H1 (cell line): ENCODE measurements around the gene PRDM4. TPM values are rescaled to one million over a fixed set of nuclear protein-coding genes. Genes with fewer than 3 reads are reported as not detected.

ENCODE experiments used
- CTCF ChIA-PET: fragments of 300-600 bp; sonication (Branson Sonifier 250); formaldehyde crosslinking; loops from one replicate; lab custom pipeline; 2021; ENCODE audit not compliant: partially characterized antibody; lab: Charles Lee
- POLR2A ChIA-PET: fragments of 300-600 bp; sonication (Branson Sonifier 250); formaldehyde crosslinking; loops from one replicate; lab custom pipeline; 2021; ENCODE audit warnings: inconsistent platforms; ENCODE audit not compliant: partially characterized antibody; lab: Charles Lee
- DNase-seq, 2 experiments: peaks; one replicate each; pipeline versions ENCODE4 v3.0.0 to v3.0.0-alpha.2; 2010 to 2022; ENCODE audit warnings: low spot score in 2 of 2, low read depth in 1 of 2, mixed read lengths in 1 of 2
- FAIRE-seq: peaks from 2 replicates; lab custom pipeline; 2011; peaks lifted over from hg19 to GRCh38; lab: Jason Lieb, UNC
- H2AFZ ChIP-seq: 2 replicates; pipeline ENCODE4 v1.8.1; 2012; ENCODE audit warnings: low read length, inconsistent platforms
- H2AK5ac ChIP-seq: 2 replicates; pipeline ENCODE4 v1.6.1; 2013; ENCODE audit warnings: low read depth, low read length
- H2BK120ac ChIP-seq: replicated peaks from 2 replicates; pipeline ENCODE3; 2013; ENCODE audit warnings: low read depth, low read length, inconsistent platforms
- H2BK12ac ChIP-seq: 2 replicates; pipeline ENCODE4 v1.6.1; 2013; ENCODE audit warnings: low read depth, low read length
- H2BK15ac ChIP-seq: 2 replicates; pipeline ENCODE4 v1.6.1; 2013; ENCODE audit warnings: low read length
- H2BK20ac ChIP-seq: 2 replicates; pipeline ENCODE4 v1.6.1; 2013; ENCODE audit warnings: low read length
- H2BK5ac ChIP-seq: 2 replicates; pipeline ENCODE4 v1.6.1; 2013; ENCODE audit warnings: low read depth, low read length
- H3K14ac ChIP-seq: 2 replicates; pipeline ENCODE4 v1.6.1; 2013; ENCODE audit warnings: inconsistent platforms; ENCODE audit not compliant: insufficient read length
- H3K18ac ChIP-seq: 2 replicates; pipeline ENCODE4 v1.6.1; 2013; ENCODE audit warnings: low read length; ENCODE audit errors: extremely low read depth
- H3K23ac ChIP-seq: 2 replicates; pipeline ENCODE4 v1.6.1; 2013; ENCODE audit warnings: inconsistent platforms; ENCODE audit not compliant: insufficient read length
- H3K23me2 ChIP-seq: 2 replicates; pipeline ENCODE4 v1.6.1; 2013; ENCODE audit warnings: low read depth, low read length
- H3K27ac ChIP-seq: 2 replicates; pipeline ENCODE4 v1.6.1; 2011; ENCODE audit warnings: low read depth, low read length, inconsistent platforms
- H3K27me3 ChIP-seq, 4 experiments: replicated peaks in 1 of 4; 1 replicate in 1 of 4; 2 replicates in 3 of 4; pipeline versions ENCODE4 v1.6.1 to v1.8.1; 2011 to 2013; ENCODE audit warnings: low read length in 3 of 4, mild to moderate bottlenecking in 3 of 4, inconsistent platforms in 2 of 4, mixed read lengths in 2 of 4, moderate library complexity in 1 of 4; ENCODE audit not compliant: control insufficient read depth in 3 of 4, insufficient read depth in 3 of 4; ENCODE audit errors: extremely low read depth in 1 of 4
- H3K36me3 ChIP-seq, 4 experiments: 2 replicates each; pipeline versions ENCODE4 v1.6.1 to v1.8.1; 2011 to 2013; ENCODE audit warnings: mild to moderate bottlenecking in 4 of 4, low read length in 3 of 4, moderate library complexity in 2 of 4, control low read depth in 1 of 4, inconsistent platforms in 1 of 4; ENCODE audit not compliant: insufficient read depth in 4 of 4, control insufficient read depth in 2 of 4
- H3K4ac ChIP-seq: replicated peaks from 2 replicates; pipeline ENCODE3; 2013; ENCODE audit warnings: low read length, low read depth, mixed read lengths, inconsistent platforms; ENCODE audit not compliant: insufficient read length
- H3K4me1 ChIP-seq, 4 experiments: replicated peaks in 1 of 4; 1 replicate in 1 of 4; 2 replicates in 3 of 4; pipeline versions ENCODE4 v1.6.1 to v1.8.1; 2011 to 2013; ENCODE audit warnings: low read length in 3 of 4, inconsistent platforms in 2 of 4, mixed read lengths in 1 of 4; ENCODE audit not compliant: insufficient read depth in 4 of 4, control insufficient read depth in 3 of 4
- H3K4me2 ChIP-seq, 2 experiments: 2 replicates each; pipeline versions ENCODE4 v1.6.1 to v1.8.1; 2011 to 2013; ENCODE audit warnings: low read depth in 2 of 2, low read length in 2 of 2, control low read depth in 1 of 2, inconsistent platforms in 1 of 2, mild to moderate bottlenecking in 1 of 2; ENCODE audit not compliant: insufficient read depth in 1 of 2
- H3K4me3 ChIP-seq, 4 experiments: fragments of 200-600, 300-600 bp in 1 of 4; sonication (generic), shearing (Covaris generic), sonication (Bioruptor Twin) in 1 of 4; 2 replicates each; pipeline versions ENCODE4 v1.5.1 to v1.8.1; 2011 to 2016; ENCODE audit warnings: low read length in 4 of 4, low read depth in 3 of 4, control low read depth in 2 of 4, inconsistent platforms in 2 of 4, mild to moderate bottlenecking in 2 of 4, mixed read lengths in 1 of 4, moderate library complexity in 1 of 4; ENCODE audit not compliant: insufficient read depth in 2 of 4; ENCODE audit errors: extremely low read depth in 1 of 4
- H3K56ac ChIP-seq: replicated peaks from 2 replicates; pipeline ENCODE3; 2013; ENCODE audit warnings: low read depth, mild to moderate bottlenecking, mixed read lengths, low read length, inconsistent platforms; ENCODE audit not compliant: insufficient read length
- H3K79me1 ChIP-seq: 2 replicates; pipeline ENCODE4 v1.6.1; 2013; ENCODE audit warnings: low read depth, low read length, control low read depth
- H3K79me2 ChIP-seq, 2 experiments: 2 replicates each; pipeline versions ENCODE4 v1.6.1 to v1.8.1; 2012 to 2013; ENCODE audit warnings: low read length in 2 of 2, mild to moderate bottlenecking in 2 of 2, inconsistent platforms in 1 of 2; ENCODE audit not compliant: insufficient read depth in 2 of 2, control insufficient read depth in 1 of 2
- H3K9ac ChIP-seq, 4 experiments: replicated peaks in 1 of 4; 1 replicate in 1 of 4; 2 replicates in 3 of 4; pipeline versions ENCODE4 v1.6.1 to v1.8.1; 2011 to 2013; ENCODE audit warnings: low read depth in 3 of 4, low read length in 3 of 4, control low read depth in 2 of 4, mild to moderate bottlenecking in 2 of 4, moderate library complexity in 2 of 4, inconsistent platforms in 1 of 4; ENCODE audit errors: extremely low read depth in 1 of 4
- H3K9me3 ChIP-seq, 2 experiments: 2 replicates each; pipeline versions ENCODE4 v1.6.1 to v1.8.1; 2012 to 2013; ENCODE audit warnings: mild to moderate bottlenecking in 2 of 2, moderate library complexity in 2 of 2, control low read depth in 1 of 2, inconsistent platforms in 1 of 2, low read depth in 1 of 2, low read length in 1 of 2, mixed read lengths in 1 of 2; ENCODE audit not compliant: insufficient read depth in 2 of 2
- H4K20me1 ChIP-seq, 2 experiments: replicated peaks in 1 of 2; 2 replicates each; pipeline versions ENCODE3 to v1.8.1; 2011 to 2013; ENCODE audit warnings: inconsistent platforms in 2 of 2, low read length in 2 of 2, mild to moderate bottlenecking in 1 of 2; ENCODE audit not compliant: insufficient read depth in 2 of 2, control insufficient read depth in 1 of 2
- H4K5ac ChIP-seq: 2 replicates; pipeline ENCODE4 v1.6.1; 2013; ENCODE audit warnings: low read length, low read depth, mixed read lengths, inconsistent platforms; ENCODE audit not compliant: insufficient read length
- H4K8ac ChIP-seq: 2 replicates; pipeline ENCODE4 v1.8.0; 2013; ENCODE audit warnings: mild to moderate bottlenecking, moderate library complexity, low read length, inconsistent platforms; ENCODE audit not compliant: insufficient read depth; ENCODE audit errors: extremely low read depth
- H4K91ac ChIP-seq: replicated peaks from 2 replicates; pipeline ENCODE3; 2013; ENCODE audit warnings: low read length, mixed read lengths, inconsistent platforms; ENCODE audit not compliant: insufficient read length
- ASH2L ChIP-seq: fragments of 200-600, 300-600 bp; sonication (generic); IDR thresholded peaks from one replicate; pipeline ENCODE4 v1.7.1; 2017; ENCODE audit warnings: low read length
- BACH1 ChIP-seq: IDR thresholded peaks from 2 replicates; pipeline ENCODE4 v1.6.1; 2012; ENCODE audit warnings: low read length, improper control_type of control experiment
- BCL11A ChIP-seq, 2 experiments: IDR thresholded peaks; one replicate each; pipeline ENCODE4 v1.6.1; 2011; ENCODE audit warnings: low read depth in 2 of 2, low read length in 2 of 2, mild to moderate bottlenecking in 2 of 2
- BRCA1 ChIP-seq: IDR thresholded peaks from 2 replicates; pipeline ENCODE4 v1.6.1; 2012; ENCODE audit warnings: low read depth, low read length, improper control_type of control experiment
- CHD2 ChIP-seq: IDR thresholded peaks from 2 replicates; pipeline ENCODE4 v1.6.1; 2012; ENCODE audit warnings: low read length, improper control_type of control experiment
- CTCF ChIP-seq, 3 experiments: IDR thresholded peaks; 1 replicate in 2 of 3; 2 replicates in 1 of 3; pipeline versions ENCODE4 v1.5.1 to v1.6.1; 2011; ENCODE audit warnings: low read length in 3 of 3, mild to moderate bottlenecking in 3 of 3, inconsistent platforms in 2 of 3, low read depth in 1 of 3, moderate library complexity in 1 of 3; ENCODE audit not compliant: insufficient read depth in 1 of 3; ENCODE audit errors: control extremely low read depth in 1 of 3
- JUND ChIP-seq: IDR thresholded peaks from 2 replicates; pipeline ENCODE4 v1.6.1; 2011; ENCODE audit warnings: mild to moderate bottlenecking, improper control_type of control experiment, low read length
- NANOG ChIP-seq: IDR thresholded peaks from 2 replicates; pipeline ENCODE4 v1.6.1; 2011; ENCODE audit warnings: low read length, low read depth, mild to moderate bottlenecking, inconsistent platforms; ENCODE audit not compliant: insufficient read depth, poor library complexity, severe bottlenecking
- POLR2A ChIP-seq, 2 experiments: IDR thresholded peaks; 1 replicate in 1 of 2; 2 replicates in 1 of 2; pipeline ENCODE4 v1.6.1; 2011; ENCODE audit warnings: low read depth in 2 of 2, low read length in 2 of 2, mild to moderate bottlenecking in 2 of 2; ENCODE audit errors: control extremely low read depth in 1 of 2
- POLR2AphosphoS5 ChIP-seq: IDR thresholded peaks from 2 replicates; pipeline ENCODE4 v1.6.1; 2011; ENCODE audit warnings: low read depth, low read length
- RAD21 ChIP-seq, 2 experiments: IDR thresholded peaks in 1 of 2; conservative IDR thresholded peaks in 1 of 2; 2 replicates each; pipeline ENCODE4 v1.6.1; 2011; ENCODE audit warnings: low read depth in 2 of 2, low read length in 2 of 2, improper control_type of control experiment in 1 of 2, inconsistent platforms in 1 of 2, mild to moderate bottlenecking in 1 of 2, moderate library complexity in 1 of 2
- RFX5 ChIP-seq: IDR thresholded peaks from 2 replicates; pipeline ENCODE4 v1.6.1; 2011; ENCODE audit warnings: low read depth, low read length, improper control_type of control experiment, borderline replicate concordance
- ZNF274 ChIP-seq: IDR thresholded peaks from 2 replicates; pipeline ENCODE4 v1.7.0; 2012; ENCODE audit warnings: low read length, borderline replicate concordance; ENCODE audit errors: extremely low read depth
- WGBS, 2 experiments: shearing (Covaris generic) in 1 of 2; methylation state at CpG; one replicate each; pipeline versions ENCODE4 v1.1.6 to v1.1.7; 2013 to 2015; ENCODE audit warnings: low lambda C conversion rate in 2 of 2, mixed read lengths in 2 of 2, inconsistent platforms in 1 of 2, low coverage in 1 of 2, missing lambda C conversion rate in 1 of 2; ENCODE audit not compliant: insufficient replicate concordance in 2 of 2, insufficient coverage in 1 of 2, insufficient read length in 1 of 2; ENCODE audit errors: extremely low coverage in 1 of 2, missing lambda C conversion rate in 1 of 2; 5-methylcytosine and 5-hydroxymethylcytosine counted together
- polyA plus RNA-seq, 7 experiments: library from polyadenylated mRNA; depleted of rRNA in 3 of 7; stranded (reverse) in 5 of 7; unstranded in 2 of 7; fragments of >200 nt in 5 of 7; fragments of 200-250 nt in 2 of 7; gene quantifications; 1 replicate in 5 of 7; 2 replicates in 1 of 7; 4 replicates in 1 of 7; pipeline versions ENCODE4 v1.2.1 to v1.2.3, GENCODE V29; 2011 to 2013; ENCODE audit warnings: missing spikeins in 2 of 7, mixed read lengths in 2 of 7
- total RNA-seq: library from RNA; stranded (reverse); fragmentation: NEBNext Ultra II Directional; extraction: Animal tissue kit (Norgen Biotek cat#: 25700); gene quantifications from 2 replicates; pipeline ENCODE4 v1.2.1, GENCODE V29; 2021

The PRDM4 gene
- total and polyA plus RNA-seq, 2 of the 8 experiments (the other 6 are each of a cell fraction or from before 2014, with no cell fraction given): 10.1 to 17.5 TPM

- no peak overlapping the region for H3K27ac ChIP-seq
- H3K14ac ChIP-seq: no peak overlapping the region
- H3K36me3 ChIP-seq: no peaks in the 10 kb centered on the region
- H3K23me2 ChIP-seq: no peaks in the 10 kb centered on the region; the same call in 1 of the 2 replicates
- H2BK5ac ChIP-seq: no peak overlapping the region
- H4K5ac ChIP-seq: no peak overlapping the region
- H2BK12ac ChIP-seq: no peak overlapping the region
- H4K91ac ChIP-seq: no peak overlapping the region
- 70% methylated on average over 3 of the region's 3 CpGs; no CpG with 5 or more reads in 1 of the 2 experiments for WGBS, 2 experiments
- no peak overlapping the region for H3K9ac ChIP-seq
- no peaks in the 10 kb centered on the region for H3K27me3 ChIP-seq
- no peak overlapping the region for H3K4me3 ChIP-seq
- no peak overlapping the region for H3K4me2 ChIP-seq
- TF ChIP-seq POLR2A (IDR thresholded peaks at IDR 0.05; ENCODE audit: control extremely low read depth in 1 of 2, low read depth in 2 of 2, low read length in 2 of 2): no peak
- TF ChIP-seq ASH2L: no peak
- no peak for TF ChIP-seq JUND
- no peak for TF ChIP-seq BACH1
- no peak for TF ChIP-seq RFX5
- TF ChIP-seq CHD2: no peak
- TF ChIP-seq POLR2AphosphoS5: no peak
- no peak for TF ChIP-seq CTCF (IDR thresholded peaks at IDR 0.05; ENCODE audit: control extremely low read depth in 1 of 3, insufficient read depth in 1 of 3, low read depth in 1 of 3, low read length in 3 of 3)
- no peak for TF ChIP-seq ZNF274
- no peak for TF ChIP-seq RAD21 (IDR thresholded peaks at IDR 0.05 in 1 of 2, conservative IDR thresholded peaks at IDR 0.05 in 1 of 2; ENCODE audit: low read depth in 2 of 2, low read length in 2 of 2)
- TF ChIP-seq BCL11A (IDR thresholded peaks at IDR 0.05; ENCODE audit: low read depth in 2 of 2, low read length in 2 of 2): no peak
- TF ChIP-seq BRCA1: no peak
- TF ChIP-seq NANOG: no peak
- no peak overlapping the region for H4K8ac ChIP-seq
- H3K9me3 ChIP-seq: no peaks in the 10 kb centered on the region
- no peaks in the 10 kb centered on the region for H4K20me1 ChIP-seq
- DNase-seq: no peak
- no peak overlapping the region for H3K4ac ChIP-seq
- no peak overlapping the region for H2AFZ ChIP-seq
- no peaks in the 10 kb centered on the region for H3K79me2 ChIP-seq
- no peaks in the 10 kb centered on the region for H3K79me1 ChIP-seq
- no peak overlapping the region for H2AK5ac ChIP-seq
- H2BK20ac ChIP-seq: no peak overlapping the region
- ChIA-PET CTCF (no interaction called here), POLR2A (no interaction called here)
- H3K18ac ChIP-seq: no peak overlapping the region
- no peaks in the 10 kb centered on the region; a peak in 1 of 7 replicates for H3K4me1 ChIP-seq
- H2BK120ac ChIP-seq: no peak overlapping the region
- no peak overlapping the region for H3K23ac ChIP-seq
- FAIRE-seq: no peak
- no peak overlapping the region for H3K56ac ChIP-seq
- no peak overlapping the region for H2BK15ac ChIP-seq
These were observed 42.2 kb upstream of the PRDM4 start for GRCh38 chr12:107803092-107803491.
